NCI-H69 (cell line): Measurements from ENCODE around the gene CCDC137.

Experiments used
- DNase-seq: peaks from one replicate; lab custom pipeline; 2025; lab: John Stamatoyannopoulos, UW

CCDC137 gene

GRCh38 chr17:81715872-81716673 lies 49.5 kb downstream of the CCDC137 start:
- DNase-seq, result no peak

- DNase-seq, result no peak
Observed at GRCh38 chr17:81716674-81716996, 50.1 kb downstream of the CCDC137 start.

- no peak for DNase-seq
Observed at GRCh38 chr17:81717049-81717765, 50.7 kb downstream of the CCDC137 start.

GRCh38 chr17:81717766-81718089 lies 51.2 kb downstream of the CCDC137 start:
- DNase-seq, result no peak

- no peak for DNase-seq
Observed at GRCh38 chr17:81719410-81720266, 53.1 kb downstream of the CCDC137 start.

GRCh38 chr17:81720267-81721071 lies 53.9 kb downstream of the CCDC137 start:
- DNase-seq, result no peak

GRCh38 chr17:81722184-81723120 lies 55.9 kb downstream of the CCDC137 start:
- DNase-seq, result peak; percentile 38
